Smooth muscle cell (in vitro differentiated cells): ENCODE data around the gene C1GALT1. TPM values are rescaled to one million over a fixed set of nuclear protein-coding genes. Genes with fewer than 3 reads are reported as not detected.

Experiments used
- DNase-seq: peaks from one replicate; lab custom pipeline; 2025; ENCODE audit not compliant: unreplicated experiment; lab: John Stamatoyannopoulos, UW
- H2AFZ ChIP-seq: fragments of 200-600 bp; sonication (generic); 2 replicates; pipeline ENCODE4 v1.6.0; 2016; ENCODE audit warnings: antibody characterized with exemption, low read depth, mild to moderate bottlenecking
- H3F3A ChIP-seq: fragments of 200-600 bp; sonication (generic); 2 replicates; pipeline ENCODE4 v1.6.0; 2017; ENCODE audit warnings: antibody characterized with exemption, low read depth
- H3K27ac ChIP-seq: fragments of 200-600 bp; sonication (generic); 2 replicates; pipeline ENCODE4 v1.5.1; 2016; ENCODE audit warnings: low read depth, mild to moderate bottlenecking
- H3K27me3 ChIP-seq: fragments of 200-600 bp; sonication (generic); 2 replicates; pipeline ENCODE4 v1.6.1; 2016; ENCODE audit warnings: low read depth, mild to moderate bottlenecking
- H3K36me3 ChIP-seq: fragments of 200-600 bp; sonication (generic); 2 replicates; pipeline ENCODE4 v1.5.1; 2016; ENCODE audit warnings: low read depth
- H3K4me1 ChIP-seq: fragments of 200-600 bp; sonication (generic); 2 replicates; pipeline ENCODE4 v1.5.1; 2016; ENCODE audit warnings: low read depth
- H3K4me2 ChIP-seq: fragments of 200-600 bp; sonication (generic); 2 replicates; pipeline ENCODE4 v1.6.0; 2016; ENCODE audit warnings: mild to moderate bottlenecking
- H3K4me3 ChIP-seq: fragments of 200-600 bp; sonication (generic); 2 replicates; pipeline ENCODE4 v1.5.1; 2016; ENCODE audit warnings: mild to moderate bottlenecking
- H3K79me2 ChIP-seq: fragments of 200-600 bp; sonication (generic); 2 replicates; pipeline ENCODE4 v1.6.0; 2016; ENCODE audit warnings: low read depth, mild to moderate bottlenecking
- H3K9ac ChIP-seq: fragments of 200-600 bp; sonication (generic); 2 replicates; pipeline ENCODE4 v1.6.0; 2016; ENCODE audit warnings: low read depth
- H3K9me3 ChIP-seq: fragments of 200-600 bp; sonication (generic); replicated peaks from 2 replicates; pipeline ENCODE4 v1.5.1; 2016; ENCODE audit warnings: low read depth
- H4K20me1 ChIP-seq: fragments of 200-600 bp; sonication (generic); 2 replicates; pipeline ENCODE4 v1.6.0; 2016; ENCODE audit warnings: low read depth
- WGBS: methylation state at CpG from one replicate; pipeline ENCODE4 v1.1.7; 2016; ENCODE audit warnings: low lambda C conversion rate; 5-methylcytosine and 5-hydroxymethylcytosine counted together
- polyA plus RNA-seq: library from polyadenylated mRNA; unstranded; fragments of >200 nt; fragmentation: Nextera tagmentation; extraction: Ambion mirVana; gene quantifications from 2 replicates; pipeline ENCODE4 v1.2.1, GENCODE V29; 2016
- total RNA-seq: library from RNA; depleted of rRNA; stranded (reverse); fragments of >200 nt; gene quantifications from 2 replicates; pipeline ENCODE4 v1.2.3, GENCODE V29; 2014
- TF ChIP-seq, protein P1 (sequence below): fragments of 200-600 bp; sonication (generic); IDR thresholded peaks from 2 replicates; pipeline ENCODE4 v1.5.1; 2017; ENCODE audit warnings: borderline replicate concordance, mild to moderate bottlenecking, antibody characterized with exemption; ENCODE audit not compliant: insufficient read depth, poor library complexity, severe bottlenecking

Gene C1GALT1
- total and polyA plus RNA-seq, 2 experiments from 2014 or later: 20.6 to 89.9 TPM

DNA sequence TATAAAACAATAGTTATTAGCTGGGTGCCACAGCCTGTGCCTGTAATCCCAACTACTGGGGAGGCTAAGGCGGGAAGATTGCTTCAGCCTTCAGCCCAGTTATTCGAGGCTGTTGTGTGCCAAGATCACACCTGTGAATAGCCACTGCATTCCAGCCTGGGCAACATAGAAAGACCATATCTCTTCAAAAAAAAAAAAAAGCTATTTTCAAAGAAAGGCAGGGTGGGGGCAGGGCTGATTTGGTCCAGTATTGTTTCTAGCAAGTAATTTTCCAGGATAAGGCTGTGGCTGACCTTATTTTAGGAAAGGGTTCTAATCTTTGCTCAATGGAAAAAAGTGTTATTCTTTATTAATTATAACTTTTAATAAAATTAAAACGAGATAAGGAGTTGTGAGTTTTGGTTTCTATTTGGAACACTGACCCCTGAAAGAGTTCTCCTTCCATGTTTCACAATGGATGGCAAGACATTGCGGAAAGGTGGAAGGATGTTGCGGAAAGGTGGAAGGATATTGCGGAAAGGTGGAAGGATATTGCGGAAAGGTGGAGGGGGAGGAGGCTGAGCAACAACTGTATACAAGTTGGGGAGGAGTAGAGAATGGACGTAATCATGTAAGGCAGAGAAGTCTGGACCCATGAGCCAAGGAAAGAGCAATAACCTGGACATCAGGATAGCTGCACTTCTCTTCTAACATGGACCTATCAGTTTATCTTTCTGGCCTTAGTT is 1.5 kb upstream of the C1GALT1 start:
- no peaks in the 10 kb centered on the region for H3K36me3 ChIP-seq
- 94% methylated on average over 8 of the region's 8 CpGs for WGBS
- peaks cover 27% of the 10 kb centered on the region for H3K4me1 ChIP-seq
- no peak for DNase-seq
- peak overlapping the region; percentile 98 for H3K4me3 ChIP-seq
- H3F3A ChIP-seq: no peaks in the 10 kb centered on the region
- no peaks in the 10 kb centered on the region for H3K9me3 ChIP-seq
- TF ChIP-seq, protein P1, sequence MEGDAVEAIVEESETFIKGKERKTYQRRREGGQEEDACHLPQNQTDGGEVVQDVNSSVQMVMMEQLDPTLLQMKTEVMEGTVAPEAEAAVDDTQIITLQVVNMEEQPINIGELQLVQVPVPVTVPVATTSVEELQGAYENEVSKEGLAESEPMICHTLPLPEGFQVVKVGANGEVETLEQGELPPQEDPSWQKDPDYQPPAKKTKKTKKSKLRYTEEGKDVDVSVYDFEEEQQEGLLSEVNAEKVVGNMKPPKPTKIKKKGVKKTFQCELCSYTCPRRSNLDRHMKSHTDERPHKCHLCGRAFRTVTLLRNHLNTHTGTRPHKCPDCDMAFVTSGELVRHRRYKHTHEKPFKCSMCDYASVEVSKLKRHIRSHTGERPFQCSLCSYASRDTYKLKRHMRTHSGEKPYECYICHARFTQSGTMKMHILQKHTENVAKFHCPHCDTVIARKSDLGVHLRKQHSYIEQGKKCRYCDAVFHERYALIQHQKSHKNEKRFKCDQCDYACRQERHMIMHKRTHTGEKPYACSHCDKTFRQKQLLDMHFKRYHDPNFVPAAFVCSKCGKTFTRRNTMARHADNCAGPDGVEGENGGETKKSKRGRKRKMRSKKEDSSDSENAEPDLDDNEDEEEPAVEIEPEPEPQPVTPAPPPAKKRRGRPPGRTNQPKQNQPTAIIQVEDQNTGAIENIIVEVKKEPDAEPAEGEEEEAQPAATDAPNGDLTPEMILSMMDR: no peak
- H3K27me3 ChIP-seq: no peaks in the 10 kb centered on the region
- peaks cover 24% of the 10 kb centered on the region for H3K79me2 ChIP-seq
- no peak overlapping the region for H2AFZ ChIP-seq
- H3K4me2 ChIP-seq: peak overlapping the region; percentile 89
- H3K9ac ChIP-seq: no peak overlapping the region
- H4K20me1 ChIP-seq: peaks cover 10% of the 10 kb centered on the region
- peak overlapping the region; percentile 74 for H3K27ac ChIP-seq

DNA sequence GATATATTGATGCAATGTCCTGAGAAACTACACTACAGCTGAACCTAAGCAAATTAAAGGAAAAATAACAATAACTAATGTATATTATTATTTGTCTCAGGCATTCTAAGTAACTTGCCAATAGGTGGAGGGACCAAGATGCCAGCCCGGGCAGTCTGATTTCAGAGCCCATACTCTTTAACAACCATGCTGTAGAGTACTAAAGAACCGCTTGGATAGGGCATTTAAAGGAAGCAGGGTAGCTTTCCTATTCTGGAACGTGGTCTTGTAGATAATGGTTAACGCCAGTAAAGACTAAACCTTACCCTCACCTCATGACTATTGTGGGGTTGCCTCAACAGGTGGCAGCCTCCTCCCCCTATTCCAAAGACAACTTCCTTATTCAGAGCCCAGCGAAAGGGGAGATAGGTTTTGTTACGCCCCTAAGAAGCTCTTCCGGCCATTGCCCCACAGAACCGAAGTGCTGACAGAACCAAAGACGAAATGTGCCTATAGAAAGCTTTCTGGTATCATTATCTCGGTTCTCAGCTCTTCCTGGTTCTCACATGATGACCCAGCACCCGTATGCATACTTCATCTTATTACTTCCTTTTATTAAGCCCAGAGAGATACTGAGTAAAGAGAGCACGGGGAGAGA is 707 bp upstream of the C1GALT1 start:
- peak overlapping the region; percentile 30 for H3K9ac ChIP-seq
- H3K4me2 ChIP-seq: peak overlapping the region; percentile 89
- H2AFZ ChIP-seq: peak overlapping the region; percentile 88
- peak overlapping the region; percentile 74 for H3K27ac ChIP-seq
- peaks cover 31% of the 10 kb centered on the region for H3K79me2 ChIP-seq
- peaks cover 10% of the 10 kb centered on the region for H4K20me1 ChIP-seq
- no peak for DNase-seq
- H3K9me3 ChIP-seq: no peaks in the 10 kb centered on the region
- TF ChIP-seq, protein P1: no peak
- no peaks in the 10 kb centered on the region for H3F3A ChIP-seq
- H3K27me3 ChIP-seq: no peaks in the 10 kb centered on the region
- peak overlapping the region; percentile 98 for H3K4me3 ChIP-seq
- no peaks in the 10 kb centered on the region for H3K36me3 ChIP-seq
- peaks cover 19% of the 10 kb centered on the region for H3K4me1 ChIP-seq
- WGBS: 3% methylated on average over 12 of the region's 12 CpGs

DNA sequence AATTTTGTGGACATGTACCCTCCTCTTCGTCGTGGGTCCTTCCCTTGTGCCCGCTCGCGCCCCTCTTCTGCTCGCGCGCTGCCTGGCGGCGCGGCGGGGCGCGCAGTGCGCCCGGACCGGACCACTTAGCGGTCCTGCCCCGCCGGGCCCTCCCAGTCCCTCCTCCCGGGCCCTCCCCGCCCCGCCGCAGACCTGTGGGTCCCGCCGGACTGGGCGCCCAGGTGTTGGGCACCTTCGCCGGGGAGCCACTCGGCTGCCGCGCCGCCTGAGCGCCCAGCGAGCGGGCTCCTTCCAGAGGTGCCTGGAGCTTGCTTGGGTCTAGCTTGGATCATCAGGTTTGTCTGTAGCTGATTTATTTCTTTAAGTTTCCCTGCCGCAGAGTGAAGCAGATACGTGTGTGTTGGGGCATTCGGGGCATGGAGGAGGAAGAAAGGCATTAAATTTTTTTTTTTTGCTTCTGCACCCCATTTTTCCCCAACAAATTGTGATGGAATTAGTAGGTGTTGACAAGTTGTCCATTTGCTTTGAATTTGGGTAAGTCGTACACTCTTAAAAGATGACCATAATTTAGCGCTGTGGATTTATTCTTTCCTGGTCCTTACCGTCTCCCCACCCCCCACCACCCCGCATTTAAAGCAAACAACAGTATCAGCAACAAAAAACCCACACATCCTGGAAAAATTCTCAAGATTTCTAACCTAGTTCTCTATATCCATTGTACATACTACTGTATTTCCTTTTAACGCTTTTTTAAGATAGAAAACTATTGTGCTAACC is 905 bp downstream of the C1GALT1 start:
- H2AFZ ChIP-seq: peak overlapping the region; percentile 94
- peaks cover 48% of the 10 kb centered on the region for H3K79me2 ChIP-seq
- peak; percentile 29 for DNase-seq
- H4K20me1 ChIP-seq: peaks cover 13% of the 10 kb centered on the region
- no peaks in the 10 kb centered on the region for H3K27me3 ChIP-seq
- peak overlapping the region; percentile 68 for H3K27ac ChIP-seq
- 1% methylated on average over 31 of the region's 44 CpGs for WGBS
- TF ChIP-seq, protein P1: no peak
- H3K9ac ChIP-seq: peak overlapping the region; percentile 80
- H3K4me3 ChIP-seq: peak overlapping the region; percentile 98
- H3K4me1 ChIP-seq: peaks cover 15% of the 10 kb centered on the region
- H3K4me2 ChIP-seq: peak overlapping the region; percentile 95
- no peaks in the 10 kb centered on the region for H3K9me3 ChIP-seq
- no peaks in the 10 kb centered on the region for H3K36me3 ChIP-seq
- no peaks in the 10 kb centered on the region for H3F3A ChIP-seq
